ENCODE measurements around the gene POU2AF1.

Gene POU2AF1

GRCh38 chr11:111386611-111387150 lies 7.6 kb upstream of the POU2AF1 start:
- no peak for DNase-seq (ENCODE audit: low read depth)

- DNase-seq (ENCODE audit: low read depth), result no peak
Observed at GRCh38 chr11:111384494-111384893, 5.4 kb upstream of the POU2AF1 start.

GRCh38 chr11:111382451-111382850 lies 3.4 kb upstream of the POU2AF1 start:
- no peak for DNase-seq (ENCODE audit: low read depth)

DNA sequence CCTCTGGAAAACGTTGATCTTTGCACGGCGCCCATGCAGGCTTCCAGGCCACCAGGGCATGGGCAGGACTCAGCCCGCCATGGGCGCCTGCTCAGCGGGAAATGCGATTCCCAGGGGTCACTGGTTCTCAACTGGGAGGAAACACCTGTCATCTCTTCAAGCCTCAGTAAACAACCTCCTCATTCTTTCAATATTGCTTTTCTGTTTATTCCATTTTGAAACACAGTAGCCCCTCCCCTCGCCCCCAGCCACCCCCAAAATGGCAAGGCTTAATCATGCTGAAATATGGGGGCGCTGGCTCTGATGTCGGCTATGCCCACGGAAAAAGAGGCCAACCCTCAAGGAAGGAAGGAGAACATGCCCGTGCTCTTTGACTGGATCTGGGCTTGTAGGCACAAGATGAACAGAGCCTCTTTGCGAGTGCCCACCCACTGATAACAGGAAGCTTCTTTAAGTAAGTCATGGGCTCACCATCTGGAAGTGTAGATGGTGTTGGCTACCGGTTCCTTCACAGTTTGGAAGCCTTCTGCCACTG lies 594 bp upstream of the POU2AF1 start:
- no peak for DNase-seq (ENCODE audit: low read depth)

- DNase-seq (ENCODE audit: low read depth), result no peak
Observed at GRCh38 chr11:111378185-111378860, 752 bp downstream of the POU2AF1 start.

- DNase-seq (ENCODE audit: low read depth), result no peak
Observed at GRCh38 chr11:111376181-111376871, 2.7 kb downstream of the POU2AF1 start.

DNA sequence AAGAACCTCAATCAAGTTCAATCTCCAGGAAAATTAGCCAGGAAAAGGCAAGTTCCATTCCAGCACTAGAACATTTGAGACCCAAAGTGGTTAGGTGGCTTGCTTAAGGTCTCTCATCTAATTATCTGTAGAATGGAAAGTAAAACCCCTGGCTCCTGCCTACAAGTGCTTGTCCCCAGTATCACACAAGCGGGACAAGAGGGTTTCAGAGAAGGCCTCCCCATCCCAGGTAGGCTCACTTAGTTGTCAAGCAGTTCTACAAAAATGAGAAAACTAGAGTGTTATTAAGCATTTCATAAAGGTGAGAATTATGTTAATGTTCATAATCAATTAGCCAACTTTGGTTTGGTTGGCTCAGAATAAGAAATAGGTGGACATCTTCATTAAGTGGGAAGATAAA lies 5.5 kb downstream of the POU2AF1 start:
- no peak for DNase-seq (ENCODE audit: low read depth)

DNA sequence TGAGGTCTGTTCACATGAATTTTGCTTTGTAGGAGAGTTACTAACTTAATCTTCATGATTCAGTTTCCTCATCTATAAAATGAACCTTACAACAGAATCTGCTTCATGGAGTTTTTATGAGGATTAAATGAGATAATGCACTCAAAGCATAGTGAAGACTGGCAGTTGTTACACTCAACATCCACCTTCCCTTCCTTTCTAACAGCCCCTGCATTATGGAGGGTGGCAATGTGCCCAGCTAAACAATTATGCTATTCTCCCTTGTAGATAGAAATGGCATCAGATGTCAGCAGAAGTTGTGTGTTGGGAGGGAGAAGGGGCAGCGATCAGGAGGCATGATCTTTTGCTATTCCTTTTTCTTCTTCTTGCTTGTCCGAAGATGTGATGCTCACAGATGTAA lies 6.5 kb downstream of the POU2AF1 start:
- no peak for DNase-seq (ENCODE audit: low read depth)

DNA sequence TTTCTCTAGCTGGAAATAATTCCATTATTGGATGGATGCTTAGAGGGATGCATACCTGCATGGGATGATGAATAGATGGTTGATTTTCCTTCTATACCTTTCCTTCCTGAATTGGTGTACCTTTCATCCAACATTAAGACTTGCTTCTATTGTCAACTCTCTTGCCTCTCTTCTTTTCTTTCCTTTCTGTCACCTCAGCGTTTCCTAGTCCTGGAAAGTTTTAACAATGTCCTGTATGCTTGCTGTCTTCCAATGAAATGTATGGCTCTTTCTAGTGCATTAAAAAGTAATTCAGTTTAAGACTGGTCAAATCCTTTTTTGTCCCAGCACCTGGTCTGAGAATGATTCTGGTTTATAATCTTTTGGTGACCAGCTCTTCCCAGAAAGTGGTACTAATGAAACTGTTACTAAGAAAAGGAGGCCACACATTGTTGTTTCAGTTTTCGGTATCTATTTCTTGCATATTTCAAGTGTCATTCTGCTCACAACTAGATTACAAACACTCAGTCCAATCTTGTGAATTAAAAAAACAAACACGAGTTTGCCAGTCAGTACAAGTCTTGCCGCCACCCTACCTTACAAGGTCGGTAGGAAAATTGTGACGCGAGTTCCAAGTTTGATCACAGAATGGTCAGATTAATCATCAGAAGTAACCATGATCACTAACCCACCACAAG lies 8.0 kb downstream of the POU2AF1 start:
- DNase-seq (ENCODE audit: low read depth), result no peak

DNA sequence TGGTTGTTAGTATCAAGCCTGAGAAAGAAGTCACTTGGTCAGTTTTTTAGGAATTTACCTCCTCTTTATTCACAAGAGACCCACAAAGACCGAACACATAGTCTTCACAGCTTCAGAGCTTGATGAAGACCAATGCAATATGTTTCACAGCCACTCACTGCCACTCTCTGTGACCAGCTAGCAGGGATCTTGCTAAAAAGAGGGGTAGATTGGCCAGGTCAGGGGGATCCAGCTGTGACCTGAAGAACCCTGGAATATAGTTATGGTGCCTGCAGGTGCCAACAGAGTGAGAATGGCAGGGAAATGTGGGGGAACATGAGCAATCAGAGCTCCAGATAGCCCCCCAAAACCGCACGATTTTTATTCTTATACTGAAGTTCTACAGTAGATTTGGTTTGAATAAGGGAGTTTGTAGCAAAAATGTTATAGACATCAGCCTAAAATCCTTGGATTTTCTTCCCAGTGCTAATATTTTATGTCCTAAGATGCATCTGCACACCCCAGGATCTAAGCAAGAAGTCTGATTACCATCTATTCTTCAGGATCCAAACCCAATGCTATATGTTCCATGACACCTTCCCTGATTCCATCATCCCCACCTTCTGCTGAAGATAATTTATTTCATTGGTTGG lies 8.7 kb downstream of the POU2AF1 start:
- DNase-seq (ENCODE audit: low read depth), result no peak

- DNase-seq (ENCODE audit: low read depth), result no peak
Observed at GRCh38 chr11:111368285-111368560, 10.9 kb downstream of the POU2AF1 start.

DNA sequence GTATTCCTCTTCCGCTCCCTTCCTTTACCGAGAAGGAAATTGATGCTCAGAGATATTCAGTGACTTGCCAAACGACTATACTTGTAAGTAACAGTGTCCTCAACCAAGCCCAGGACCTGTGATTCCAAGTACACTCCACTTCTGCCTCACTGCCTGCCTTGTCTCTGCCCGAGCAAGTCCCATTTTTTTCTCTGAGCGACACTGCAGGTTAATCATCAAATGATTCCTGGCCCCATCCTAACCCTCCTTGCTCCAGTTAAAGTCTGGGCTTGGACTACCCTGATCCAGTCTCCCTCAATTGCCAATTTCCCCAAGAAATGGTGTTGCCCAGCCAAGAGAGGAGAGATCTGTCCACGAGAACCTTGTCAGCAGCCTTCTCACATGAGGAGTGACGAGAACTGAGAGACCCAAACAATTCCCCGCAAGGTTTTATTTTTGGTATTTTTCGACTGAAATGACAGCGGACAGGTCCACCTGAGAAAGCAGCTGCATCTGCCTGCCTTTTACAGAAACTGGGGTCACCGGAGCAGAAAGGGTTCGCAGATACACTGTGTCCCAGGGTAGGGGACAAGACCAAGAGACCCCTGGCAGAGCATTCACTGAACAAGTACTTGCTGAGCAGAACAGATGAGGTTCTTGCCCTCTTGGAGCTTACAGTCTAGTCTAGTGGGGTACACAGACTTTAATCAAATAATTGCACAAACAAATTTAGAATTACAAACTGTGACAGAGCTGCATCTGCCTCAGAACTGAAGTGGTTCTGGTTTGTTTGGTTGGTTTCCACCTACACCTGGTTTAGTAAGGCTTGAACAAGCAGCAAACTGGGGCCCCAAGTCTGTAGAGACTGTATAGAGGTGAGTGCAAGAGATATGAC lies 11.4 kb downstream of the POU2AF1 start:
- no peak for DNase-seq (ENCODE audit: low read depth)

- DNase-seq (ENCODE audit: low read depth), result no peak
Observed at GRCh38 chr11:111366560-111367410, 12.3 kb downstream of the POU2AF1 start.

- DNase-seq (ENCODE audit: low read depth), result no peak
Observed at GRCh38 chr11:111365722-111366559, 13.1 kb downstream of the POU2AF1 start.

GRCh38 chr11:111364503-111364902 lies 14.6 kb downstream of the POU2AF1 start:
- DNase-seq (ENCODE audit: low read depth), result no peak

DNA sequence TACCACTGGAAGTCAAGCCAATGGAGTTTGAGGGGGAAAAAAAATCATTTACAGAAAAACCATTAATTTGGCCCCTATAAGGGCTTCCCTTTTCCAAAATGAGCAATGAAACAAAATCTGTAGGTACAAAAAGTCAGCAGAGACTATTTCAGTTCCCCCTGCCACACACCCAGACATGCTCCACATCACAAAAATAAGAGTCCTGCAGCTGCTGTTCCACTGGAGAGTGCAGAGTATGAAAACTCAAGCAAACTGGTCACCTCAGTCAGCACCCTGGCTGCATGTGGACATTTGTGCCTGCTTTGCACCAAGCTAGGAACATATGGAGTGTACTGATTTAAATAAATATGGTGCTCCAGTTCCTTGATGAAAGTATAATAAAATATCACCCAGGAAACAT lies 15.1 kb downstream of the POU2AF1 start:
- no peak for DNase-seq (ENCODE audit: low read depth)

DNA sequence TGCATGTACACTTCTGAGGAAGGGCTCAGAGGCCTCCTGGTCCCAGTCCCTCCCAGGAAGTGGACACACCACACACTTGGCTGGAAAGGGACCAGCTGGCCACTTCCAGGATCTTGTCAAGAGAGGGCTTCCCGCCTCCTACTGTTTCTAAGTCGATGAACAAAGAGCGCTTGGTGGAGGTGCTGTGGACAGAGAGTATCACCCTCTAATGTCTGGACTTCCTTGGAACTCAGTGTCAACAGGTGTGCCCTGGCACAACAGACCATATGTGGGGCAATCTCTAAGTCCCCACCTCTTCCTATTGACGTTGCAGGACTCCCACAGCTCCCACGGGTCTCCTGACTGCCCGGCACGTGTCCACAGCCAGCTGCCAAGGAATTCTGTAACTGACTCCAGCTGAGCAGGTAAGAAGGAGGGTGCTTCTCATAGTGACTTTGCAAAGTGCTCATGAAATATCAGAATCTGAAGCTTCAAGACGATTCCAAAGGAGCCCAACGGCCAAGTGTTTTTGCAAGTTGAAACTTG lies 16.1 kb downstream of the POU2AF1 start:
- DNase-seq (ENCODE audit: low read depth), result no peak

- no peak for DNase-seq (ENCODE audit: low read depth)
Observed at GRCh38 chr11:111361874-111362273, 17.2 kb downstream of the POU2AF1 start.

GRCh38 chr11:111361052-111361801 lies 17.8 kb downstream of the POU2AF1 start:
- no peak for DNase-seq (ENCODE audit: low read depth)
